Stimulated activated CD4-positive, alpha-beta T cell treated with anti-CD3 and anti-CD28 coated beads, Interleukin-12 subunit alpha, Interleukin-12 subunit beta, amount 100 ng/mL, for 4 hours (primary cell): Measurements from ENCODE around the gene TMEM250.

ENCODE experiments used
- DNase-seq: peaks from one replicate; pipeline ENCODE4 v3.0.0-alpha.2; 2020

Gene TMEM250

DNA sequence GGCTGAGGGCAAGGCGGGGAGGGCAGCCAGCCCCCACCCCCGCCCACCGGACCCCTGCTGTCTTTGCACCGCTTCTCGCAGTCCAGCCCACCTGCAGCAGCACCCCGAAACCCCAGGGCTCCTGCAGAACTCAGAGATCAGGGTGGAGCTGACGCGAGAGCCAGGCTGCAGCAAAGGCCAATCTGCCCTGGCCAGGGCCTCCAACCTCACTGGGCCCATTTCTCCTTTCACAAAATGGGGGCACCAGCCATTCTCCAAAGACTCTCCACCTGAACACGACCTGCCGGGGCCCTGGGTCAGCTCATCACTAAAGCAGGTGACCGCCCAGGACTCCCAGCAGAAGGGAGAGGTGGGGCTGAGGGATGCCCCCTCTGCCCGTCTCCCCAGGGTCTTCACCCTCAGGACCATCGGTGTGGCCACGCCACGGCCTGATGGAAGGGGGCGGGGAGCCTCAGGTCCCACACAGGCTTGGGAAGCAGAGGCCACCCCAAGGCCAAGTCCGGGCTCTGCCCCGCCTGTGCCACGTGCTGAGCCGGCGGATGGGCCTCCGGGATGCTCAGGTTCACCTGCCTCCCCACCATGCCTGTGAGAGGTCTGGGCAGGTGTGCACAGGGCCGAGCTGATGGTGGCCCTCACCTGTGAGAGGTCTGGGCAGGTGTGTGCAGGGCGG, 36.7 kb downstream of the TMEM250 start:
- no peak for DNase-seq

DNA sequence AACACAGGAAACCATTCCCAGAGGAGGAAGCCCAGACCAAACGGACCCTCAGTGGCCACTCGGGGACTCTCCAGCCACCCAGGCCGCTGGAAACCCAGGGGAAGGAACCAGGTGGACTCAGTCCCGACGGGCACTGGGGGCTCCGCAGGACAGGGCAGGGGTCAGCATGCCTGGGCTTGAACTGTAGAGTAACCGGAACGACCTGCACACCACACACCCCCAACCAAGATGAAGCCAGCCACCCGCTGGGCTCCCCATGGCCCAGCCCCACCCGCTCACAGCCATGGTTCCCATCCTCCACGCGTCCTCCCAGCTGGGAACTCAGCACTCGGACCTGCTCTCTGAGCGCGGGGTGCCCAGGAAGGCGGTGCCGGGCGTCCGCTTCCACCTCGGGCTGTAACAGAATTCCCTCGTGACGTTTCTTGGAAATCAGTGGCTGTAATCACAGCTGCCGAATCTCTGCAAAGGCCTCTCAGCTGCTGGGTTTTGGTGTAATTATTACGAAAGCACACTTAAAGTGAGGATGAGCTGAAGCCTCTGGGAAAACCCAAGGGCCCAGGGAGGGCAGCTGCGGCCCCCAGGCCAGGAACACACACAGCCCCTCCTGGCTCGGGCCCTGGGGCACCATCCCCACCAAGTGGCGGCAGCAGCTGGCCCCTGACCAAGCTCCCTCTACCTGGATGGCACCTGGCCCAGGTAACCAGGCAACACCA, 37.4 kb downstream of the TMEM250 start:
- no peak for DNase-seq

DNA sequence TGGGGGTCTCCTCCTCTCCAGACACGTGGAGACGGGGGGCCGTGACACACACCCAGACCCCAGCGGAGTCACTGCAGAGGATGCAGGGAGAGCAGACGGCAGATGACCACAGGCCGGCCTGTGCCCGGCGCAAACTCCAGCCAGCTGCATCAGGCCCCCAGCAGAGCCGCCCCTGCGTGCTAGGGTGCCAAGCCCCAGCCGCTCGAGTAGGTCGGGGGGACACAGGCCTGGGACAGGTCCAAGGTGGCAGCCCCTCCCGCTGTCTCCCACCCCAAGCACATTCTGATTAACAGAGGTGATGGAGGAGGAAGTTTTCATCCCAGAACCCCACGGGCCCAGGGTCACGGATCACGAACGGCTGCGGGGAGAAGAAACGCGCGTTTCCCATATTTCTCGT, 38.0 kb downstream of the TMEM250 start:
- DNase-seq, result no peak

DNA sequence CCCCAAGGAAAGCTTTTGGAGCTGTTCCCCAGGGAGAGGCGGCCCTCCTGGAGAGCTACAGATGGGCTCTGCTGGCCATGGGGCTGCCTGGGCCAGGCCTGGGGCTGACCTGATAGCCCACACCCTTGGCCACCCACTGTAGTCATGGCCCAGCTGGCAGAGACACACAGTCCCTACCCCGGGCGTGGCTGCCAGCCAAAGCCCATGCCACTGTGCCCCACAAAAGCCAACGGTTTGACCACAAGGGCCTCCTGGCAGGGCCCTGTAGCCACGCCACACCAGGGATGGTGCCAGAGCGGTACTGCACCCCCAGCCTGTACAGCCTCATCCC, 38.8 kb downstream of the TMEM250 start:
- no peak for DNase-seq

DNA sequence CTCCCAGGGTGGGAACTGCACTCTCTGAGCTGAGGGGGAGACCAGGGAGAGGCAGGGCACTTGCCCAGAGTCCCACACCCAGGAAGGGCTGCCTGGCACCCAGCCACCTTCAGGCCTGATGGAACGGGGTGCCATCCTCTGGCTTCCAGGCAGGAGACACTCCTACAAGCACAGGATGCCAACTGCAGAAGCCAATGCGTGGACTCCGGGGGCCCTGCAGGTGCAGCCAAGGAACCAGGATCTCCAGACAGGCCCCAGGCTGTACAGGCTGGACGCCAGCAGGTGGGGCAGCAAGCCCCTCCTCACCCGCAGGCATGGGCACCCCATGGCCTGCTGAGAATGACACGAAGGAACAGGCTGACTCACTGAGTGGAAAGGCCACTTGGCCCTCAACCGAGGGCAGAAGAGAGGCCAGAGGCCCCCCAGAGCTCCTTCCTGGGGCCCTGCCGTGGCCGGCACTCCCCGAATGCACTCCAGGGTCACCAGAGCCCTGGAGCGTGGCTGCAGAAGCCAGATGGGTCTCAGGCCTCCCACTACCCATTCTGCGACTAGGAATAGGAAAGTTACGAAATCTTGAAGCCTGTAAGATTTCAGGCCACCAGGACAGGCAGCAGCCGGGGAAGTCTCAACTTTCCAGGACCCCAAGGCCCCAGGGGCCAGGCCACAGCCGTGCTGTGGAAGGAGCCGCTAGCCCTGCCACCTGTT, 39.3 kb downstream of the TMEM250 start:
- DNase-seq, result no peak

DNA sequence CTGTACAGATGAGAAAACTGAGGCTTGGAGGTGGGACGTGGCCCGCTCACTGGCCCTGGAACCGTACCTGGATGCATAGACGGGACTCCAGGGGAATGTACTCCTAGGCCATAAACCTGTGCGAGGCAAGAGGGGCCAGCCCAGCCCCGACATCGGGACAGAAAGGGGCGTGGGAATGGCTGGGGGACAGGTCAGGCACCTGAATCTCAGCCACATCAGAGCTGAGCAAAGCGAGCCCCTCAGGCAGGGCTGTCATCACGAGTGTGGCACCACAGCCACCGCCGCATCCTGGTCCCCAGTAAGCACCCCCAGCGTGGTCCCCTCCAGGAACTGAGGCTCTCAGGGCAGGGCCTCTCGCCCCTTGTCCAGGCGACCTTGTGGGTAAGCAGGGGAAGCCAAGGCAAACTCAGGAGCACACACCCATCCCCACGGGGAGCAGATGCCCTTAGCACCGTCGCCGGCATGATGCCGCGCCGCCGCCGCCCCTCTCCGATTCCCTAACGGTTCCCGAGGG, 40.1 kb downstream of the TMEM250 start:
- DNase-seq, result no peak

DNA sequence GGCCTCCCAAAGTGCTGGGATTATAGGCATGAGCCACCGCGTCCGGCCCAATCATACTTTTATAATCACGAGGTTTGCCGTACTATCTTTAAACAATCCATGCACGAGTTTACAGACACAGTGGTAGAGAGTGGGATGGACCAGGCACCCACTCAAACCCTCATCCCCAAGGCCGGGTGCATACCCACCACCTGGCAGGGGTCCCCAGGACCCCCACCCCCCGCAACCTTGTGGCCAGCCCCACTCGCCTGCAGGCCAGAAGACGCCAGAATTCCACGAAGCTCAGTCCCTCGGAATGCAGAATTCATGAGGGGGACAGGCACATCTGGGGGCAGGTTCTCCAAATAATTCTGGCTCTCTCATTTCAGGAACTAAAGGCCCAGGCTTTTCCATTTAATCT, 40.7 kb downstream of the TMEM250 start:
- DNase-seq, result no peak

DNA sequence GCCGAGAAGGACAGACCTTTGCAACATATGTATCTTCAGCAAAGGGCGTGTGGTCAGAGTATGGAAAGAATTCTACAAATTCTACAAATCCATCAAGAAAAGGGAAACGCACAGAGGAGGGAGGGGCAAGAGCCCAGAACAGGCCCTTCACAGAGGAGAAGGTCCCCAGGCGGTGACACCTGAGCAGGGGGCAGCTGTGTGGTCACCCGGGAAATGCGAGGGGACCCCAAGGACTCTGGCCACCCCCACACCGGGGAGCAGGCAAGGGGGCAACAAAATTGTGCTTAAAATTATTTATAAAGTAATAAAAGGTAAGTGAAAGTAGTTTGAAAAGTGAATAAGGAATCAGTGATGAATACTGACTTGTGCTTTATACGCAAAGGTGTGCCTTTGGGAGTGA, 41.2 kb downstream of the TMEM250 start:
- no peak for DNase-seq

DNA sequence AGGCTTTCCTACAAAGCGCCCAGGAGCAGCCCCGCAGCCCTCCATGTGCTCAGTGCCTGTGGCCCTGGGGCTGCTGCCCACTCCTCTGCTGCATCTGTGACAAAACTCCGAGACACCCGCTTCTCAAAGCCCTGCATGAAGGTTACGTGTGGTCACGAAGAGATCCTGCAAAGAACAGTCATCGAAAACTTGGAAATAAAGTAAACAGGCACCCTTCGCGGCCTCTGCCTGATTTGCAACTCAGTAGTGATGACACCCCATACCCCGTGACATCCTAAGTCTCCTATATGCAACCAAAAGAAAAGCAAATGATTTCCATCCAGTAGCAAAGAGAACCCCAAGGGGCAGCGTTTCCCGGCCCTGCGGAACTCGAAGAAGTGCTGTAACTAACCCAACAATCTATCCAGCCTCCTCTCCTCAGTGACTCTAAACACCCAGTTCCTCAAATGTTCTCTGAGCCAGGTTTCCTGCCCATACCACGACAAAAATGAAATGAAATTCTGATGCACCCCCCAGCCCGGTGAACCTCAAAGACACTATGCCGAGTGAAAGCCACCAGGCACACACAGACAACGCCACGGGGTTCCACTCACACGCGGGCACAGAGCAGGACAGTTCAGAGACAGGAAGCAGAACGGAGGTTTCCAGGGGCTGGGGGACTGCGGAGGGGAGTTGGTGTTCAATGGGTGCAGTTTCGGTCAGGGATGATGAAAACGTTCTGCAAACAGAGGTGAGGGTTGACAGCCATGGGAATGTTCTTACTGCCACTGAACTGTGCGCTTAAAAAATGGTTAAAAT, 42.6 kb downstream of the TMEM250 start:
- no peak for DNase-seq

DNA sequence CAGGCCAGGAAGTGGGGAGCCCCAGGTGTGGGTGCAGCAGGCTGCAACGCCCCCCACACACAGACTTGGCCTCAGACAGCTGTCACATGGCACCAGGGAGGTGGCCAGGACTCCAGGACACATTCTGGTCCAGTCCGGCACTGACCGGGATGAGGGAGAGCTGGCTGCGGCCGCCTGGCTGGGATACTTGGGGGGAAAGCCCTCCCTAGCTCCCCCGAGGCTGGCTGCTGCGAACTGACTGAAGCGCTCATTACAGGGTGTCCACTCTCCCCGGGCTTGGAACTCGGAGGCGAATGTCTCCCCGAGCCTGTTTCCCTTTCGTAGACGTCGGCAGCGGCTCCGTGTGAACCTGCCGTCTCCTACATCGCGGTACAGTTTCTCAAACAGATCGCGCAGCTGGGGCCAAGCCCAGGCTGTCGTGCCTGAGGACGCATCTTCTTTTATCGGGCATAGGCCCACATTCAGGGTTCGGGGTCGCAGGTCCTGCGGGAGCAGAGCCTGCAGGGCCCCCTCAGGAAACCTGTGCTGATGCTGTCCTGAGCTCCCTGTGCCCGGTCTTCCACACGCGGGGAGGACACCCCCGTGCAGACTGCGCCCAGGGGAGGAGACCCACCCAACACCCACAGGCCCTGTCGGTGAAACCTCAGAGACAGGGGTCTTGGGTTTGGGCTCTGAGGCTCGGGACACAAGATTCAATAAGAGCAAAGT, 43.4 kb downstream of the TMEM250 start:
- no peak for DNase-seq

DNA sequence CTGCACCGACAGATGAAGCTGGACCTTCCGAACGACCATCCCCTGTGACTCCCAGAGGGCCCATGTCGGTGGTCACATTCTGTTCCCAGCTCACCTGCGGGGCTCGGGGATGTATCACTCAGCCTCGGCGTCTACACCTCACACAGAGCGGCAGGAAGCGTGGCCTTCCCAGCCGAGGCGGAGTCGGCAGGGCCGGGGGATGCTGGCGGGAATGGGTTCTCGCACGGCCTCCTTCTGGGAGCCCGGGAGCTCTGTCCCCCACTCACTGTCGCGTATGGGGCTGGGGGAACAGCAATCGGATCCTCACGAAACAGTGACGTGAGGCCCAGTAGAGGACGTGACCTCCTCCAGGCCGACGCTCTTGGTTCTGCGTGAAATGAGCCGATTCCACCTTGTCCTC, 44.0 kb downstream of the TMEM250 start:
- no peak for DNase-seq
